Keratinocyte (primary cell): ENCODE measurements around the gene CCDC33.

Experiments used
- EZH2 ChIP-seq: IDR thresholded peaks from one replicate; pipeline ENCODE4 v1.6.1; 2012; ENCODE audit warnings: inconsistent platforms, mild to moderate bottlenecking, low read length, moderate library complexity
- TF ChIP-seq, protein P1 (sequence below), 3 experiments: IDR thresholded peaks in 1 of 3; conservative IDR thresholded peaks in 1 of 3; optimal IDR thresholded peaks in 1 of 3; 2 replicates in 2 of 3; 3 replicates in 1 of 3; pipeline versions ENCODE3 to v1.5.1; 2011; ENCODE audit warnings: low read length in 3 of 3, mild to moderate bottlenecking in 3 of 3, moderate library complexity in 2 of 3, control low read depth in 1 of 3, inconsistent platforms in 1 of 3; ENCODE audit not compliant: insufficient read depth in 2 of 3; ENCODE audit errors: extremely low read depth in 1 of 3

DNA sequence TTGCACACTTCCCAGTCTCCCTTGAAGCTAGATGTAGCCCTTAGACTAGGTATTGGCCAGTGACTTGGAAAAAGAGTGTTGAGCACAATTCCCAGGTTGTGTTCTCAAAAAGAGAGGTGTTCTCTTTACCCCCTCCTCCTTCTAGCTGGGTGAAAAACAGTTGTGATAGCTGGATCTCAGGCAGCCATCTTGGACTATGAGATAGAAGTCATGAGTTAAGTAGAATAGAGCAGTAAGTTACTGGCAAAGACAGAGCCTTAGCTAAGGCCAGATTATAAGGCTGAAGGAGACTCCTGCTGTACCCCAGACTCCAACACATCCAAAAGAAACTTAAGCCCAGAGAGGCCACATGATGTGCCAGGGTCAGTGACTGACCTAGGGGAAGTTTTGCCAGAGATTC lies 25.4 kb upstream of the CCDC33 start:
- TF ChIP-seq, protein P1, sequence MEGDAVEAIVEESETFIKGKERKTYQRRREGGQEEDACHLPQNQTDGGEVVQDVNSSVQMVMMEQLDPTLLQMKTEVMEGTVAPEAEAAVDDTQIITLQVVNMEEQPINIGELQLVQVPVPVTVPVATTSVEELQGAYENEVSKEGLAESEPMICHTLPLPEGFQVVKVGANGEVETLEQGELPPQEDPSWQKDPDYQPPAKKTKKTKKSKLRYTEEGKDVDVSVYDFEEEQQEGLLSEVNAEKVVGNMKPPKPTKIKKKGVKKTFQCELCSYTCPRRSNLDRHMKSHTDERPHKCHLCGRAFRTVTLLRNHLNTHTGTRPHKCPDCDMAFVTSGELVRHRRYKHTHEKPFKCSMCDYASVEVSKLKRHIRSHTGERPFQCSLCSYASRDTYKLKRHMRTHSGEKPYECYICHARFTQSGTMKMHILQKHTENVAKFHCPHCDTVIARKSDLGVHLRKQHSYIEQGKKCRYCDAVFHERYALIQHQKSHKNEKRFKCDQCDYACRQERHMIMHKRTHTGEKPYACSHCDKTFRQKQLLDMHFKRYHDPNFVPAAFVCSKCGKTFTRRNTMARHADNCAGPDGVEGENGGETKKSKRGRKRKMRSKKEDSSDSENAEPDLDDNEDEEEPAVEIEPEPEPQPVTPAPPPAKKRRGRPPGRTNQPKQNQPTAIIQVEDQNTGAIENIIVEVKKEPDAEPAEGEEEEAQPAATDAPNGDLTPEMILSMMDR (optimal IDR thresholded peaks at IDR 0.05 in 1 of 3, IDR thresholded peaks at IDR 0.05 in 1 of 3, conservative IDR thresholded peaks at IDR 0.05 in 1 of 3; ENCODE audit: extremely low read depth in 1 of 3, insufficient read depth in 2 of 3, low read length in 3 of 3) = no peak
- TF ChIP-seq EZH2 = no peak
